HEK293 (cell line): ENCODE measurements around the gene ZFP36.

Experiments
- CTCF ChIA-PET: fragments of 350-600 bp; formaldehyde crosslinking; extraction: SDS; loops from one replicate; lab custom pipeline; 2021; ENCODE audit warnings: antibody characterized with exemption; lab: Yijun Ruan, JAX
- POLR2A ChIA-PET: fragments of 300-600 bp; formaldehyde crosslinking; extraction: SDS; loops from one replicate; lab custom pipeline; 2020; ENCODE audit warnings: antibody characterized with exemption, inconsistent platforms; lab: Yijun Ruan, JAX
- H3K27ac ChIP-seq: fragments of 200-500 bp; sonication (Bioruptor generic); 2 replicates; pipeline ENCODE4 v1.5.1; 2014; ENCODE audit warnings: low read depth, low read length, control low read depth, inconsistent platforms; ENCODE audit errors: extremely low read depth
- H3K36me3 ChIP-seq, 2 experiments: fragments of 200-500 bp in 1 of 2; sonication (Bioruptor generic) in 1 of 2; 1 replicate in 1 of 2; 2 replicates in 1 of 2; pipeline ENCODE4 v1.5.1; 2014 to 2017; ENCODE audit warnings: inconsistent platforms in 2 of 2, low read length in 2 of 2; ENCODE audit not compliant: control insufficient read depth in 2 of 2, insufficient read depth in 1 of 2
- H3K4me1 ChIP-seq: fragments of 200-500 bp; sonication (Bioruptor generic); 2 replicates; pipeline ENCODE4 v1.5.1; 2014; ENCODE audit warnings: mild to moderate bottlenecking, low read length, inconsistent platforms; ENCODE audit not compliant: control insufficient read depth, insufficient read depth
- H3K4me3 ChIP-seq: 2 replicates; pipeline ENCODE4 v1.5.1; 2011; ENCODE audit warnings: low read depth, mild to moderate bottlenecking, control low read depth, low read length, moderate library complexity
- H3K9me3 ChIP-seq: fragments of 200-500 bp; sonication (Bioruptor generic); 2 replicates; pipeline ENCODE4 v1.5.1; 2014; ENCODE audit warnings: low read depth, low read length, inconsistent platforms; ENCODE audit not compliant: control insufficient read depth, insufficient read depth
- GFI1B ChIP-seq: fragments of 450-650 bp; formaldehyde crosslinking; IDR thresholded peaks from 2 replicates; pipeline ENCODE4 v1.5.1; 2016; ENCODE audit warnings: missing biosample characterization, missing genetic modification characterization
- SP7 ChIP-seq: fragments of 450-650 bp; formaldehyde crosslinking; IDR thresholded peaks from 2 replicates; pipeline ENCODE4 v1.5.1; 2016; ENCODE audit warnings: missing biosample characterization, missing genetic modification characterization
- WT1 ChIP-seq: fragments of 450-650 bp; formaldehyde crosslinking; IDR thresholded peaks from 2 replicates; pipeline ENCODE4 v1.5.1; 2016; ENCODE audit warnings: missing biosample characterization, missing genetic modification characterization
- ZBTB20 ChIP-seq: fragments of 450-650 bp; formaldehyde crosslinking; IDR thresholded peaks from 2 replicates; pipeline ENCODE4 v1.5.1; 2016; ENCODE audit warnings: missing biosample characterization, missing genetic modification characterization
- ZNF121 ChIP-seq: fragments of 450-650 bp; formaldehyde crosslinking; IDR thresholded peaks from 2 replicates; pipeline ENCODE4 v1.5.1; 2016; ENCODE audit warnings: missing biosample characterization, missing genetic modification characterization
- ZNF140 ChIP-seq: fragments of 450-650 bp; formaldehyde crosslinking; IDR thresholded peaks from 2 replicates; pipeline ENCODE4 v1.5.1; 2016; ENCODE audit warnings: missing biosample characterization, missing genetic modification characterization
- ZNF146 ChIP-seq: fragments of 450-650 bp; formaldehyde crosslinking; IDR thresholded peaks from 2 replicates; pipeline ENCODE4 v1.5.1; 2016; ENCODE audit warnings: missing biosample characterization, missing genetic modification characterization
- ZNF214 ChIP-seq: fragments of 450-650 bp; formaldehyde crosslinking; IDR thresholded peaks from 2 replicates; pipeline ENCODE4 v1.5.1; 2017; ENCODE audit warnings: missing biosample characterization, mild to moderate bottlenecking, missing genetic modification characterization, borderline replicate concordance
- ZNF223 ChIP-seq: fragments of 450-650 bp; formaldehyde crosslinking; IDR thresholded peaks from 2 replicates; pipeline ENCODE4 v1.5.1; 2016; ENCODE audit warnings: missing biosample characterization, missing genetic modification characterization
- ZNF544 ChIP-seq: fragments of 450-650 bp; formaldehyde crosslinking; IDR thresholded peaks from 2 replicates; pipeline ENCODE4 v1.5.0; 2017; ENCODE audit warnings: missing biosample characterization, missing genetic modification characterization
- ZNF555 ChIP-seq: fragments of 450-650 bp; formaldehyde crosslinking; conservative IDR thresholded peaks from 2 replicates; pipeline ENCODE4 v1.5.1; 2017; ENCODE audit warnings: missing biosample characterization, mild to moderate bottlenecking, missing genetic modification characterization, inconsistent platforms
- ZNF600 ChIP-seq: fragments of 450-650 bp; formaldehyde crosslinking; IDR thresholded peaks from 2 replicates; pipeline ENCODE4 v1.5.1; 2016; ENCODE audit warnings: missing biosample characterization, missing genetic modification characterization
- ZNF664 ChIP-seq: fragments of 450-650 bp; formaldehyde crosslinking; IDR thresholded peaks from 2 replicates; pipeline ENCODE4 v1.5.1; 2016; ENCODE audit warnings: missing biosample characterization, missing genetic modification characterization
- ZNF768 ChIP-seq: fragments of 450-650 bp; formaldehyde crosslinking; IDR thresholded peaks from 2 replicates; pipeline ENCODE4 v1.5.1; 2018; ENCODE audit warnings: missing biosample characterization, mild to moderate bottlenecking, missing genetic modification characterization
- TF ChIP-seq, protein P1 (sequence below): fragments of 450-650 bp; formaldehyde crosslinking; IDR thresholded peaks from 2 replicates; pipeline ENCODE4 v1.5.1; 2016; ENCODE audit warnings: missing biosample characterization, missing genetic modification characterization
- TF ChIP-seq, protein P2 (sequence below): fragments of 450-650 bp; formaldehyde crosslinking; IDR thresholded peaks from 2 replicates; pipeline ENCODE4 v1.5.1; 2016; ENCODE audit warnings: missing biosample characterization, missing genetic modification characterization
- TF ChIP-seq, protein P3 (sequence below): fragments of 450-650 bp; formaldehyde crosslinking; IDR thresholded peaks from 2 replicates; pipeline ENCODE4 v1.5.1; 2016; ENCODE audit warnings: missing biosample characterization, missing genetic modification characterization, low read depth

ZFP36 gene

DNA sequence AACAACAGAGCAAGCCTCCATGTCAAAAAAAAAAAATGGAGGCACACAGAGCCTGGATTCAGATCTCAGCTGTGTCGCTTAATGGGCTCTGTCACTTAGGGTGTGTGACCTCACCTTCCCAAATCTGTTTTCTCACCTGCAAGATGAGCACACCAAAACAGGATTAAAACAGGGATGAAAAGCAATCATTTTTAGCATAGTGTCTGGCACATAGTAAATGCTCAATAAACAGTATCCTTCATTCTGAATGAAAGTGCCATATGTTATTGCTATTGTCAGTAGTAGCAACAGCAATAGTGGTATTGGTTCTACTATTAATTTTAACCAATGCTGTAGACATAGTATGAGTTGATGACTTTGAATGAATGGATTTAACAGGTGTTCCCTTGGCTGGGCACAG lies 41.1 kb upstream of the ZFP36 start:
- H3K36me3 ChIP-seq, result peaks cover 84 to 94% of the 10 kb centered on the region in 2 experiments
- H3K9me3 ChIP-seq, result no peaks in the 10 kb centered on the region
- ChIA-PET CTCF (interaction anchor here (0.6 to 1.2 kb wide), 3 partner anchors 12 to 32 kb away, joined by 3 to 4 read pairs (median 3); no protein-coding TSS in a partner anchor), POLR2A (interaction anchor here (2.1 kb wide), 1 partner anchor 17 kb away, joined by 6 read pairs; no protein-coding TSS in a partner anchor)
- no peaks in the 10 kb centered on the region; the same call in 1 of the 2 replicates for H3K4me1 ChIP-seq
- no peak overlapping the region for H3K27ac ChIP-seq
- TF ChIP-seq ZNF664 (tag by site-specific recombination) (peak; percentile 99), ZBTB20 (tag by site-specific recombination) (no peak)
- no peak overlapping the region for H3K4me3 ChIP-seq

DNA sequence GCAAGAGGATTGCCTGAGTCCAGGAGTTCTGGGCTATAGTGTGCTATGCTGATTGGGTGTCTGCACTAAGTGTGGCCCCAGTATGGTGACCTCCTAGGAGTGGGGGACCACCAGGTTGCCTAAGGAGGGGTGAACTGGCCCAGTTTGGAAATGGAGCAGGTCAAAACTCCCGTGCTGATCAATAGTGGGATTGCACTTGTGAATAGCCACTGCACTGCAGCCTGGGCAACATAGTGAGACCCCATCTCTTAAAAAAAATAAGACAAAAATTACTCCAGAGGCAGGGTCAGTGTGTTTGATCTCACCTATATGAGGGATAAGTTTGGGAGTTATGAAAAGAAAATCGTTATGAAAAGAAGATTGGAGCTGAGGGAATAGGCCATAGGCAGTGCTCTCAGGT lies 37.4 kb upstream of the ZFP36 start:
- Histone ChIP-seq H3K9me3 (no peaks in the 10 kb centered on the region), H3K36me3 (peaks cover 85 to 97% of the 10 kb centered on the region in 2 experiments), H3K27ac (no peak overlapping the region), H3K4me3 (no peak overlapping the region), H3K4me1 (no peaks in the 10 kb centered on the region; the same call in 1 of the 2 replicates)
- ChIA-PET CTCF (interaction anchor here (0.6 to 1.4 kb wide), 9 partner anchors 13 to 1201 kb away, joined by 3 to 4 read pairs (median 3); partner anchors contain the start of gene SAMD4B), POLR2A (interaction anchor here (1.0 kb wide), 1 partner anchor 22 kb away, joined by 5 read pairs; the partner anchor contains the start of genes MED29 and PAF1)
- TF ChIP-seq ZNF121 (tag by site-specific recombination) (peak; percentile 99), ZNF146 (tag by site-specific recombination) (no peak), GFI1B (tag by site-specific recombination) (no peak), ZNF140 (tag by site-specific recombination) (no peak), WT1 (tag by site-specific recombination) (no peak)
- TF ChIP-seq, protein P1, sequence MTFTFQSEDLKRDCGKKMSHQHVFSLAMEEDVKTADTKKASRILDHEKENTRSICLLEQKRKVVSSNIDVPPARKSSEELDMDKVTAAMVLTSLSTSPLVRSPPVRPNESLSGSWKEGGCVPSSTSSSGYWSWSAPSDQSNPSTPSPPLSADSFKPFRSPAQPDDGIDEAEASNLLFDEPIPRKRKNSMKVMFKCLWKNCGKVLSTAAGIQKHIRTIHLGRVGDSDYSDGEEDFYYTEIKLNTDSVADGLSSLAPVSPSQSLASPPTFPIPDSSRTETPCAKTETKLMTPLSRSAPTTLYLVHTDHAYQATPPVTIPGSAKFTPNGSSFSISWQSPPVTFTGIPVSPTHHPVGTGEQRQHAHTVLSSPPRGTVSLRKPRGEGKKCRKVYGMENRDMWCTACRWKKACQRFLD (tag by site-specific recombination), result no peak

DNA sequence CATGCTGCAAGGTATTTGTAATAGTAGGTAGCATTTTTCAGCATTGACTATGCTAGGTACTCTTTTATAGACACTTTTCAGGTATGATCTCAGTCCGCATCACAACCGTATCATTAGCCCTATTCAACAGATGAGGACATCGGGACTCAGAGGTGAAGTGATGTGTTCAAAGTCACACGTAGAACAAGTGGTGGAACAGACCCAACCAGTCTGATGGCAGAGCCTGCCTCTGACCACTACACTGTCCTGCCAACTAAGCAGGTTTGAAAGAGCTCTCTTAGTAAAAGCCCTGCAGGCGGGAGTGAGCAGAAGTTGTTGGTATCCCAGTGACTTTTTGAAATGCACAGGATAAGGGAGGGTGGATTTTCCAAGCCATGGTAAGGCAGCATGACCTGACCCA lies 35.9 kb upstream of the ZFP36 start:
- Histone ChIP-seq H3K4me1 (no peaks in the 10 kb centered on the region; the same call in 1 of the 2 replicates), H3K9me3 (no peaks in the 10 kb centered on the region), H3K27ac (peak overlapping the region; percentile 21; the same call in 1 of the 2 replicates), H3K4me3 (no peak overlapping the region), H3K36me3 (peaks cover 85 to 97% of the 10 kb centered on the region in 2 experiments)
- ChIA-PET CTCF (interaction anchor here (1.3 to 1.4 kb wide), 3 partner anchors 27 to 41 kb away, joined by 3 to 4 read pairs (median 4); partner anchors contain the start of gene PLEKHG2), POLR2A (interaction anchor here (1.1 to 1.5 kb wide), 2 partner anchors 20 to 29 kb away, joined by 3 to 4 read pairs; partner anchors contain the start of genes MED29, PAF1 and SAMD4B)
- TF ChIP-seq ZNF600 (tag by site-specific recombination), result 0 out of 2 replicates have a peak, but pooled peaks have one; percentile 11
- TF ChIP-seq, protein P2, sequence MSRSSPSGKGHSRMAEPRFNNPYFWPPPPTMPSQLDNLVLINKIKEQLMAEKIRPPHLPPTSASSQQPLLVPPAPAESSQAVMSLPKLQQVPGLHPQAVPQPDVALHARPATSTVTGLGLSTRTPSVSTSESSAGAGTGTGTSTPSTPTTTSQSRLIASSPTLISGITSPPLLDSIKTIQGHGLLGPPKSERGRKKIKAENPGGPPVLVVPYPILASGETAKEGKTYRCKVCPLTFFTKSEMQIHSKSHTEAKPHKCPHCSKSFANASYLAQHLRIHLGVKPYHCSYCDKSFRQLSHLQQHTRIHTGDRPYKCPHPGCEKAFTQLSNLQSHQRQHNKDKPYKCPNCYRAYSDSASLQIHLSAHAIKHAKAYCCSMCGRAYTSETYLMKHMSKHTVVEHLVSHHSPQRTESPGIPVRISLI (tag by site-specific recombination), result no peak

DNA sequence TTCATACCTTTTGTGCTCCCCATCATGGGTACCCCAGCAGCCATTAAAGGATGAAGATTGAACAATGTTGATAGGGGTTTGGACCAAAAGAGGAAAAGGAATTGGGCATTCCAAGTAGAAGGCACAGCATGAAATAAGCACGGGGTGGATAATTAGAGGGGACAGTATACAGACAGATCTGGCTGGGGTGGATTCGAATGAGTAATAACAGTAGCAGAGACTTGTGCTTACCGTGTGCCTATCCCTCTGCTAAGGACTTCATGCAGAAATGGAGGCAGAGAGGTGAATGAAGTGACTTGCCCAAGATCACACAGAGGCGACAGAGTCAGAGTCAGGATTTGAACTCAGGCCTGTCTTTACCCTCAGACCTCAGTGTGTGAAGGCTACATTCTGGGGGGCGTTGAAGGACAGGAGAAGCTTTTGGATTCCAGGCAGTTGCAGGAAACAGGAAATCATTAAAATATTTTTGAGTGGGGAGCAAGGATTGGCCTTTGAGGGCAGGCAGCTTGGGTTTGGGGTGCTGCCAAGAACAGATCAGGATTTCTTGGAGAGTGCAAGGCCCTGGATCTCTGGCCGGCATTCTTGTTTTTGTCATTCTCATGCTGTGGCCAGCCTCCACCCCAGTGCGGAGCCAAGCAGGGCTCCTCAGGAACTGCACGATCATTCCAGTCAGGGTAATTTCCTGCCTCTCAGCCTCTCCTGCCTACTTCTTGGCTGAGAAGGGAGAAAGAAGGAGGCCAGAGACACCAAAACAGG lies 34.4 kb upstream of the ZFP36 start:
- no peak overlapping the region for H3K4me3 ChIP-seq
- H3K9me3 ChIP-seq, result no peaks in the 10 kb centered on the region
- H3K4me1 ChIP-seq, result no peaks in the 10 kb centered on the region; the same call in 1 of the 2 replicates
- CTCF ChIA-PET, result no interaction called here
- TF ChIP-seq ZNF544 (no peak), ZNF555 (no peak), ZNF223 (tag by site-specific recombination) (no peak), ZNF214 (tag by site-specific recombination) (no peak), ZNF768 (tag by site-specific recombination) (no peak), SP7 (tag by site-specific recombination) (peak; percentile 60)
- TF ChIP-seq, protein P3, sequence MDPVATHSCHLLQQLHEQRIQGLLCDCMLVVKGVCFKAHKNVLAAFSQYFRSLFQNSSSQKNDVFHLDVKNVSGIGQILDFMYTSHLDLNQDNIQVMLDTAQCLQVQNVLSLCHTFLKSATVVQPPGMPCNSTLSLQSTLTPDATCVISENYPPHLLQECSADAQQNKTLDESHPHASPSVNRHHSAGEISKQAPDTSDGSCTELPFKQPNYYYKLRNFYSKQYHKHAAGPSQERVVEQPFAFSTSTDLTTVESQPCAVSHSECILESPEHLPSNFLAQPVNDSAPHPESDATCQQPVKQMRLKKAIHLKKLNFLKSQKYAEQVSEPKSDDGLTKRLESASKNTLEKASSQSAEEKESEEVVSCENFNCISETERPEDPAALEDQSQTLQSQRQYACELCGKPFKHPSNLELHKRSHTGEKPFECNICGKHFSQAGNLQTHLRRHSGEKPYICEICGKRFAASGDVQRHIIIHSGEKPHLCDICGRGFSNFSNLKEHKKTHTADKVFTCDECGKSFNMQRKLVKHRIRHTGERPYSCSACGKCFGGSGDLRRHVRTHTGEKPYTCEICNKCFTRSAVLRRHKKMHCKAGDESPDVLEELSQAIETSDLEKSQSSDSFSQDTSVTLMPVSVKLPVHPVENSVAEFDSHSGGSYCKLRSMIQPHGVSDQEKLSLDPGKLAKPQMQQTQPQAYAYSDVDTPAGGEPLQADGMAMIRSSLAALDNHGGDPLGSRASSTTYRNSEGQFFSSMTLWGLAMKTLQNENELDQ, result no peak
- TF ChIP-seq, all 188 proteins: peak for 1
- POLR2A ChIA-PET, result interaction anchor here (0.5 to 0.6 kb wide), 2 partner anchors 51 to 185 kb away, joined by 3 to 5 read pairs; partner anchors contain the start of gene LRFN1
- no peak overlapping the region for H3K27ac ChIP-seq
- peaks cover 86 to 100% of the 10 kb centered on the region in 2 experiments for H3K36me3 ChIP-seq
